Measurements from ENCODE around the gene LGALS7. TPM values are rescaled to one million over a fixed set of nuclear protein-coding genes. Genes with fewer than 3 reads are reported as not detected.

The LGALS7 gene
- total RNA-seq, 1 donor from 2014 or later: not detected

- H3K79me2 ChIP-seq (ENCODE audit: low read depth): no peaks in the 10 kb centered on the region
- no peak overlapping the region for H3K9ac ChIP-seq
- Mint-ChIP-seq H3K9me3 (no peaks in the 10 kb centered on the region), H3K36me3 (peaks cover 11% of the 10 kb centered on the region), H3K4me1 (peaks cover 7% of the 10 kb centered on the region), H3K27me3 (ENCODE audit: insufficient read depth, low read depth) (peaks cover 7% of the 10 kb centered on the region), H3K4me3 (no peak overlapping the region), H3K27ac (no peak overlapping the region)
- H3K9me3 ChIP-seq (ENCODE audit: low read depth): no peaks in the 10 kb centered on the region
- no peak for DNase-seq (ENCODE audit: low spot score)
- no peaks in the 10 kb centered on the region for H3K27me3 ChIP-seq
- H3K36me3 ChIP-seq: no peaks in the 10 kb centered on the region
- H4K20me1 ChIP-seq (ENCODE audit: low read depth): peaks cover 15% of the 10 kb centered on the region
- H3F3A ChIP-seq (ENCODE audit: low read depth): peaks cover 26% of the 10 kb centered on the region
- peaks cover 7% of the 10 kb centered on the region for H3K4me1 ChIP-seq
- H3K27ac ChIP-seq: no peak overlapping the region
- no peak overlapping the region for H3K4me3 ChIP-seq
- H2AFZ ChIP-seq (replicated peaks): no peak overlapping the region
- H3K4me2 ChIP-seq: no peak overlapping the region
- TF ChIP-seq EZH2 (IDR thresholded peaks at IDR 0.05) (no peak), EZH2phosphoT487 (IDR thresholded peaks at IDR 0.05) (no peak), CTCF (IDR thresholded peaks at IDR 0.05) (no peak)
These were observed 42.9 kb downstream of the LGALS7 start for GRCh38 chr19:38730470-38730730.

- H3K79me2 ChIP-seq (ENCODE audit: low read depth): no peaks in the 10 kb centered on the region
- Mint-ChIP-seq H3K9me3 (no peaks in the 10 kb centered on the region), H3K4me3 (peak overlapping the region; percentile 30), H3K27ac (no peak overlapping the region), H3K36me3 (peaks cover 11% of the 10 kb centered on the region), H3K27me3 (ENCODE audit: insufficient read depth, low read depth) (peaks cover 5% of the 10 kb centered on the region), H3K4me1 (peaks cover 5% of the 10 kb centered on the region)
- H3K4me2 ChIP-seq: no peak overlapping the region
- H3K9ac ChIP-seq: no peak overlapping the region
- H3K36me3 ChIP-seq: no peaks in the 10 kb centered on the region
- DNase-seq (ENCODE audit: low spot score): peak; percentile 88
- H2AFZ ChIP-seq (replicated peaks): no peak overlapping the region
- peaks cover 13% of the 10 kb centered on the region for H4K20me1 ChIP-seq (ENCODE audit: low read depth)
- H3K27me3 ChIP-seq: no peaks in the 10 kb centered on the region
- H3K4me1 ChIP-seq: peaks cover 6% of the 10 kb centered on the region
- TF ChIP-seq CTCF (IDR thresholded peaks at IDR 0.05): peak; percentile 96
- no peak for TF ChIP-seq EZH2phosphoT487 (IDR thresholded peaks at IDR 0.05)
- H3F3A ChIP-seq (ENCODE audit: low read depth): peaks cover 20% of the 10 kb centered on the region
- no peak overlapping the region for H3K27ac ChIP-seq
- no peaks in the 10 kb centered on the region for H3K9me3 ChIP-seq (ENCODE audit: low read depth)
- no peak overlapping the region for H3K4me3 ChIP-seq
These were observed 43.5 kb downstream of the LGALS7 start for GRCh38 chr19:38729653-38730469.

DNA sequence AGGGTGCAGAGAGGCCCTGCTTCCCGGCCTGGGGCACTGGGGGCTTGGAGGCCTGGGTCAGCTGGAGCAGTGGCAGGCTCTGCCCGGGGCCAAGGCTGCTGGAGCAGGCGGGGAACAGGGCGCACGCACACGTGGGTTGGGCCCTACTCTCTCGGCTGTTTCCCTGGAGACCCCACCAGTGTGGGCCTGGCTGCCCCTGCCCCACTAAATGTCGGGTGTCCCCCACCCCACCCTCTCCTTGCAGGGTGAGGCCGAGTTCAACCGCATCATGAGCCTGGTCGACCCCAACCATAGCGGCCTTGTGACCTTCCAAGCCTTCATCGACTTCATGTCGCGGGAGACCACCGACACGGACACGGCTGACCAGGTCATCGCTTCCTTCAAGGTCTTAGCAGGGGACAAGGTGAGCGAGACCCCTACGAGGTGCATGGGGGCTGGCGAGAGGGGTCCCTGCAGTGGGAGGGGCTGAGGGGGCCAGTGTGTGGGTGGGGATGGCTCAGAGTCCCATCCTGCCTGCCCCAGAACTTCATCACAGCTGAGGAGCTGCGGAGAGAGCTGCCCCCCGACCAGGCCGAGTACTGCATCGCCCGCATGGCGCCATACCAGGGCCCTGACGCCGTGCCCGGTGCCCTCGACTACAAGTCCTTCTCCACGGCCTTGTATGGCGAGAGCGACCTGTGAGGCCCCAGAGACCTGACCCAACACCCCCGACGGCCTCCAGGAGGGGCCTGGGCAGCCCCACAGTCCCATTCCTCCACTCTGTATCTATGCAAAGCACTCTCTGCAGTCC, 44.4 kb downstream of the LGALS7 start:
- Mint-ChIP-seq H3K9me3 (no peaks in the 10 kb centered on the region), H3K36me3 (peaks cover 11% of the 10 kb centered on the region), H3K27ac (no peak overlapping the region), H3K4me1 (peaks cover 5% of the 10 kb centered on the region), H3K4me3 (no peak overlapping the region), H3K27me3 (ENCODE audit: insufficient read depth, low read depth) (peaks cover 5% of the 10 kb centered on the region)
- Histone ChIP-seq H3K36me3 (no peaks in the 10 kb centered on the region), H3K4me3 (no peak overlapping the region), H3K9me3 (ENCODE audit: low read depth) (no peaks in the 10 kb centered on the region), H2AFZ (replicated peaks) (no peak overlapping the region), H3K79me2 (ENCODE audit: low read depth) (no peaks in the 10 kb centered on the region), H3K27ac (no peak overlapping the region), H3K4me1 (no peaks in the 10 kb centered on the region), H3K9ac (no peak overlapping the region), H3K27me3 (no peaks in the 10 kb centered on the region), H4K20me1 (ENCODE audit: low read depth) (peaks cover 6% of the 10 kb centered on the region), H3F3A (ENCODE audit: low read depth) (peaks cover 12% of the 10 kb centered on the region), H3K4me2 (no peak overlapping the region)
- DNase-seq (ENCODE audit: low spot score): no peak
- TF ChIP-seq EZH2 (IDR thresholded peaks at IDR 0.05): no peak
- TF ChIP-seq EZH2phosphoT487 (IDR thresholded peaks at IDR 0.05): no peak
- TF ChIP-seq CTCF (IDR thresholded peaks at IDR 0.05): no peak

Measured in neural progenitor cell (in vitro differentiated cells).